ENCODE data around the gene EIF5.
A peak's percentile ranks its signal among the peaks of the same experiment; 100 is the strongest.

Gene EIF5

GRCh38 chr14:103333754-103334643 lies at the start of gene EIF5:
Gene EIF5, plus strand, starts transcription at chr14:103334237. Its CDS starts 1,624 bp downstream, at chr14:103335861.
- peak; percentile 85 for FAIRE-seq

- FAIRE-seq: no peak
Measured at GRCh38 chr14:103284574-103285467, 49.2 kb upstream of the EIF5 start.

DNA sequence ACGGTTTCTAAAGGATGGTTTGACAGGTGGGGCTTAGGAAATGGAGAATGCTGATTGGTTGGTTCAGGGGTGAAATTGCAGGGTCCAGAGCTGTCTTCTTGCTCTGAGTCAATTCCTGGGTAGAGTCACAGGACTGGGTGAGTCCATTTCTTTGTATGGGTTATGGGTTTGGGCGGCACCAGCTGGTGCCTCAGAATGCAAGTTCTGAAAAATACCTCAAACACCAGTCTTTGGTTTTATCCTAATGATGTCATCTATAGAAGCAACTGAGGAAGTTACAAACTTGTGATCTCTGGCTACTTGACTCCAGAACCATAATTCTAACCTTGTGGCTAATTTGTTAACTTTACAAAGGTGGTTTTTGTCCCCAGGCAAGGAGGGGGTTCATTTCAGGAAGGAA lies 47.6 kb upstream of the EIF5 start:
- FAIRE-seq: no peak

- no peak for FAIRE-seq
Measured at GRCh38 chr14:103286968-103287850, 46.8 kb upstream of the EIF5 start.

DNA sequence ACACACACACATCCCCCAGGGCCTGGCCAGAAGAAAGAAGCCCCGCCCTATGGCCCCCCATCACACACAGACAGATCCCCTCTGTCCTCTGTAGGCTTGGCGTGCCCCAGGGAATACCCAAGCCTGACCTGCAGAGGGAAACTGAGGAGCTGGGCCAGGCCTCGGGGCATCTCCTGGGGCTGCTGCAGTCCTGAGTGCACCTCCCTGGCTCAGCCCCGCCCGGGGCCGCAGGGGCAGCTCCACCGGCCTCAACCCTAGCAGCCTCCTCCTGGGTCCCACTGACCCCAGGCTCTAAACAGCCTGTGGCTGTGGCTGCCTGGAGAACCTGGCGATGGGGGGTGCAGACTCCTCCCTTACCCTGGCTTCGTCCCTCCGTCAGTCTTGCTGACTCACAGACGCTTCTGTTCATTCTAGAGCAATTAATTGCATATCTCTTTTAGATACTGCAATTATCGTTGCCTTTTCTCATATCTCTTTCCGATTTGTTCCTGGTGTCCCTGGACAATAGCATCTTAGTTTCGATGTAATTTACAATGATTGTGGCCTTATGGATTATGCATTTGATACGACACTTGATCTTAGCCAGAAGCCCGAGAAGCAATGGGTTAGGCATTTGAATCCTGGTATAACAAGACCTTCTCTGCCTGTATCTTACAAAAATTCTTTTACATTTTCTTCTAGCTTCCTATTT lies 45.8 kb upstream of the EIF5 start:
- no peak for FAIRE-seq

- no peak for FAIRE-seq
Measured at GRCh38 chr14:103290056-103290455, 44.0 kb upstream of the EIF5 start.

DNA sequence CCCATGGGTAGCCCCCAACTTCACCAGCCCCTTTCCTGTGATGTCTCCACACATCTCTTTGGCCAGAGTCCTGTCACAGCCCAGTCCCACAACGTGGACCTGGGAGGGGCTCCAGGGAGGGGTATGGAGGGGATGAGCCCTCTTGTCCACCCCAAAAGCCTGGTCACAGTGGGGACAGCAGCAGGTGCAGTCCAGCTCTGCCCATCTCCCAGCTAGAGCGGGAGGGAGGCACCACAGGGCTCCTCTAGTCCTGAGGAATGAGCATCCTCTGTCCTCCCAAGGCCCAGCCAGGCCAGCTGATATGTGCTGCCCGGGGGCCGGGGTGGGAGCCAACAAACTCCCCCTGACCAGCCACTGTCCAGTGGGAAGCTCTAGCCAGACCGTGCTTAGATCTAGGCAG lies 43.5 kb upstream of the EIF5 start:
- no peak for FAIRE-seq

- no peak for FAIRE-seq
Measured at GRCh38 chr14:103290961-103291360, 43.1 kb upstream of the EIF5 start.

DNA sequence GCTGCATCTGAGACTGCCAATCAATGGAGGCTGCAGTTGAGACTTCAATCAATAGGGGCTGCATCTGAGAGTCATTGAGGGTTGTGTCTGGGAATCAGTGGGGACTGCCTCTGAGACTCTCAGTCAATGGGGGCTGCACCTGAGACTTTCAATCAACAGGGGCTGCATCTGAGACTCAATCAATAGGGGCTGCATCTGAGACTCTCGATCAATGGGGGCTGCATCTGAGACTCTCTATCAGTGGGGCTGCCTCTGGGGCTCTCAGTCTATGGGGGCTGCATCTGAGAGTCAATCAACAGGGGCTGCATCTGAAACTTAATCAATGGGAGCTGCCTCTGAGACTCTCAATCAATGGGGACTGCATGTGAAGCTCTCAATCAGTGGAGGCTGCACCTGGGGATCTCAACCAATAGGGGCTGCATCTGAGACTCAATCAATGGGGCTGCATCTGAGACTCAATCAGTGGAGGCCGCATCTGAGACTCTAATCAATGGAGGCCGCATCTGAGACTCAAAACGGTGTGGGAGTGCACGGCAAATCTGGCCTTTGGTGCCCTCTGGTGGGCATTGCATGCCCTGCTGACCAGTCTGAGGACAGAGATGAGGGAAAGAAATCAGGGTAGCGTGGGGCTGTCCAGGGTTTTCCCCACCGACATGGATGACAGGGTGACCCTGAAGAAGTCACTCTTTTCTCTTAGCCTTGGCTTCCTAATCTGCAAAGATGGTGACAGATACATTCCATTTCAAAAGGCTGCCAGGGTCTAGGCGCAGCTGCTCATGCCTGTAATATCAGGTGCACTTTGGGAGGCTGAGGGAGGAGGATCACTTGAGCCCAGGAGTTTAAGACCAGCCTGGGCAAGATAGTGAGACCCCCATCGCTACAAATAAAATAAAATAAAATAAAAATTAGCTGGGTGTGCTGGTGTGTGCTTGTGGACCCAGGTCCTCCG lies 41.3 kb upstream of the EIF5 start:
- no peak for FAIRE-seq

DNA sequence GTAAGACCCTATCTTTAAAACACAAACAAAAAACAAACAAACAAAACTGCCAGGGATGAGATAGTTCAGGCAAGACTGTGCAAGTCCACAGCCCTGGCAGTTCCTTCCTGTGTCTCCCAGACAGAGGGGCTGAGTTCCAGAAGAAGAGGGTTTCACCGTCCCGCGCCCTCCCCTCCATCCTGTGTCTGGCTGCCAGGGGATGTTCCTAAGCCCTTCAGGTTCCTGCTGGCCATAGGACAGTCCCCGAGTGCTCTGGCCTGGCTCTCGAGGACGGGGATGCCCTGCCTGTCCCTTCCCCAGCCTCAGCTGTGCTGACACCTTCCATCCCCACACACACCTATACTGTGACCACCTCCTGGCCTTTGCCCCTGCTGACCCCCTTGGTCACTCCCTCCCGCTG lies 40.6 kb upstream of the EIF5 start:
- no peak for FAIRE-seq

DNA sequence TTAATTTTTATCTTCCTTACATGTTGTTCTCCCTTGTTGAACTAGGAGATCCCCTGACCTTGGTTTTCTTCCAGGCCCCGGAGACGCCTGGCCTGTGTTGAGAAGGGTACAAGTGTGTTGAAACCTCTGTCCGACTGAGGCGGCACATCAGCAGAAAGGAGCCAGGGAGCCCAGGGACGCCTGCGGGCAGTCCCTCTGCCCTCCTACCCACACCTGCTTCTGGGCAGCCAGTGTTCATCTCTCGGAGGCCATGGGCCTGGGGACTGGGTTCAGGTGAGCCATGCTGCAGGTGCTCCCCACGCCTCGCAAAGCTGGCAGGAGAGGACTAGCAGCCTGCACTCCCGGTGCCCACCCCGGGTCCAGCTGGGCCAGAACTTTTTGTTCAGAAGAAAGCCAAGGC lies 39.9 kb upstream of the EIF5 start:
- FAIRE-seq: no peak

DNA sequence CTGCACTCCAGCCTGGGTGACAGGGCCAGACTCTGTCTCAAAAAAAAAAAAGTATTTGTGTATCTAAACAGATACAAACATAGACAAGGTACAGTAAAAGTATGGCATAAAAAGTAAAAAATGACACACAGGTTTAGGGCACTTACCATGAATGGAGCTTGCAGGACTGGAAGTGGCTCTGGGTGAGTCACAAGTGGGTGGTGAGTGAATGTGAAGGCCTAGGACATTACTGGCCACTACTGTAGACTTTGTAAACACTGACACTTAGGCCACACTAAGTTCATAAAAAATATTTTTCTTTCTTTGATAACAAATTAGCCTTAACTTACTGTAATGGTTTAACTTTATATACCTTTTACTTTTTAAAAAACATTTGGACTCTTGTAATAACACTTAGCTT lies 38.0 kb upstream of the EIF5 start:
- peak; percentile 61 for FAIRE-seq

DNA sequence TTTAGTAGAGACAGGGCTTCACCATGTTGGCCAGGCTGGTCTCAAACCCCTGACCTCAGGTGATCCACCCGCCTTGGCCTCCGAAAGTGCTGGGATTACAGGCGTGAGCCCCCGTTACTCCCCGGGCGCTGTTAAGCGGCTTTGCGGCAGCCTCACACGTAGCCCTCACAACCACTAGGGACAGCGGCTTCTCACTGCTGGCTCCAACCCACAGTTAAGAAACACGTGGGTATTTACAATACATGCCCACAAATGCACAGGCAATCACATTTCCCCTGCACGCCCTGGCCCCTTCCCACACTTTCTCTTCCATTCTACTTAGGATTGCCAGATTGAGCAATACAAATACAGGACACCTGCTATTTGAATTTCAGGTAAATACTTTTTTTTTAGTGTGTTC lies 37.0 kb upstream of the EIF5 start:
- FAIRE-seq: no peak

DNA sequence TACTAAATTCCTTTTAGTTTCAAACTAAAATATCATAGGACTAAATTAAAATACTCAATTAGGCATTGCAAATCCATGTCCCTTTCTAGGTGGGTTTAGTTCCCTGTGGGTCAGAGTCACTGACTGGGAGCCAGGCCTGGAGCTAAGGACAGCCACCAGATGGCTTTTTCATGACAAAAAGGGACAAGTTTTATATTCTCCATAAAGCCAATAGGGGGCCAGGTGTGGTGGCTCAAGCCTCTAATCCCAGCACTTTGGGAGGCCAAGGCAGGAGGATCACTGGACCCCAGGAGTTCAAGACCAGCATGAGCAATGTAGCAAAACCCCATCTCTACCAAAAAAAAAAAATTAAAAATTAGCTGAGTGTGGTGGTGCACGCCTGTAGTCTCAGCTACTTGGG lies 35.4 kb upstream of the EIF5 start:
- no peak for FAIRE-seq

DNA sequence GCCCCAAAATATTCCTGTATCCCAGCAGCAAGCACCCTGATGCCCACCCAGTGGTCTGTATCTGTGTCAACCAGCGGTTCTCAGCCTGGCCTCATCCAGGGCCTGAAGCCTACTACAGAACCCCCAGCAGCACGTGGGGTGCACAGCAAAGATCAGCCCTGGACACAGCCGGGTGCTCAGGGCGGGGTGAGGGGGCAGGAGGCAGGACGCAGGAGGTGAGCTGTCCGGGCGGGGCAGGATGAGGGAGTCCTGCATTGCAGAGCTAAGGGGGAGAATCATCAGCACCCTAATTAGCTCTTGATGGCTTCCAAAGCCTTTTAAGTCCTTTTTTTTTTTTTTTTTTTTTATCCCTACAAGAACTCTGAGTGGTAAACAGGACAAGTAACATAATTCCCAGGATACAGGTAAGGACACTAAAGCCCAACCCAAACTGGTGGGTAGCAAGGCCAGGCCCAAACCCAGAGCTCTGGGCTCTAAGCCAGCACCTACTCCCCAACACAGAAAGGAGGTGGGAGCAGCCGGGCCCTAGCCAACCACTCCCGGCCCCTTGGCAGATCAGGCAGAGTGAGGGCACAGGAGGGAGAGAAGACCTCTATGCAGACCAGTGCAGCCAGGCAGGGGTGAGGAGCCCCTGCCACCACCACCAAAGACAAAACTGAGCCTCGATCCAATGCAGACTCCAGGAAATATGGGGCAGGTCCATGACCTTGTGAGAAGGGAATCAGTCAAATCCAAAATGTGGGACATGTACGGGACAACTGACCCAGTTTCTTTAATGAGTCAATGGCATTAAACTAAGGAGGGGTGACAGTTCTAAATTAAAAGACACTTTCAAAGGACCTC lies 32.3 kb upstream of the EIF5 start:
- no peak for FAIRE-seq

DNA sequence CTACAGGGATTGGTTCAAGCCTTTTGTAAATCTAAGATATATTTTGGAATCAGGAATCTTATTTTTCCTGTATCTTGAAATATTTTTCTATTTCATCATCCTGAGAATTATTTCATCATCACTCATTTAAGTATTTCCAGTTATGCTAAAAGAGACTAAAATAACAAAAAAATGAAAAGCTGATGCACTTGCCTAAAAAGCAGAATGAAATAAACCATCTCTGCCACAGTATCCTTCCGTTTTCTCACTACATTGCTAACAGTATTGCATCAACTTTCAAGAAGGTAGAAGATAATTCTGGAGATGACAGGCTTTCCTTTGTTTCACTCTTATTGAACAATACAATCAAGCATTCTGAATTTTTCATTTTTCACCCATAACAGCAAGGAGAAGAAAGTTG lies 31.1 kb upstream of the EIF5 start:
- FAIRE-seq: no peak

DNA sequence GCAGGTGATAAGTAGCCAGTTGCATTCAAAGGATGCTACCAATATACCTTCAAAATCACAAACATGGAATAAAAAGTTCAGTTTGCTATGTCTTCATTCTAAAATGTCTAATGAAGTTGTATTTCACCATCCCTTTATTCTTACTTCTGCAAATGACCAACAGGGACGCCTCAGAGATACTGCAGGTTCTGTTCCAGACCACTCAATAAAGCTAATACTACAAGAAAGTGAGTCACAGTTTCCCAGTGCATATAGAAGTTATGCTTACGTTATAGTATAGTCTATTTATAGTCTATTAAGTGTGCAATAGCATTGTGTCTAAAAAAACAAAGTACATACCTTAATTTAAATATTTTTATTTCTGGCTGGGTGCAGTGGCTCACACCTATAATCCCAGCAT lies 29.3 kb upstream of the EIF5 start:
- FAIRE-seq: no peak

- no peak for FAIRE-seq
Measured at GRCh38 chr14:103308717-103309616, 25.1 kb upstream of the EIF5 start.

DNA sequence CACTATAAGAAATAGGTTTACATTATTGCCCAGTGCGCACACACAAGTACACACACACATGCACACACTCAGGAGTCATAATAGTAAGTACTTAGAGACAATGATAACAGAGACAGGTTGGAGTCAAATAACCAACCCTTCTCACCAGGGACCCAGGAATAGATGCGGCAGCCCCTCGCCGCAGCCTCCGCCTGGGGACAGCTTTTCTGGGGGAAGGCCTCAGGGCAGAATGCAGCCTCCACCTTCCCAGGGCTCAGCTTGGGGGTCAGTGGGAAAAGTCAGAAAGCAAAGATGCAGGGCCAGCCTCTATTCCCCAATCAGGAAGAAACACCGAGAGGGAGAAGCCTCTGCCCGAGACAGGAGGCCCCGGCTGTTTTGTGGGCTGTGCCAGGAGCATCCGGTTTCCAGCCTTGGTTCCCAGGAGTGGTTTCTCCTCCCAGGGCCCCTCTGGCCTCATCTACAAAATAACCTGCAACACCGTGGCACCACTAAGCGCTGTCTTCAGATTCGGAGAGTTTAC lies 23.4 kb upstream of the EIF5 start:
- no peak for FAIRE-seq

Measured in endometrium (tissue), 2 donors.